GM12878 (cell line): ENCODE measurements around the gene PCYT1B. TPM values are rescaled to one million over a fixed set of nuclear protein-coding genes. Genes with fewer than 3 reads are reported as not detected.

Source experiments
- ATF7 ChIP-seq: fragments of 450-650 bp; IDR thresholded peaks from 2 replicates; pipeline ENCODE4 v1.6.1; 2016; ENCODE audit warnings: low read depth, mild to moderate bottlenecking
- E2F8 ChIP-seq: fragments of 450-650 bp; IDR thresholded peaks from 2 replicates; pipeline ENCODE4 v1.6.1; 2018; ENCODE audit warnings: mild to moderate bottlenecking, low read depth, moderate library complexity; ENCODE audit not compliant: partially characterized antibody
- EZH2 ChIP-seq: IDR thresholded peaks from 2 replicates; pipeline ENCODE4 v1.6.1; 2012; ENCODE audit warnings: low read depth, mild to moderate bottlenecking, control low read depth, inconsistent platforms, low read length, borderline replicate concordance; ENCODE audit not compliant: control insufficient read depth
- HCFC1 ChIP-seq: fragments of 150-350 bp; IDR thresholded peaks from 2 replicates; pipeline ENCODE4 v1.6.1; 2014; ENCODE audit warnings: low read length
- IRF5 ChIP-seq: fragments of 450-650 bp; IDR thresholded peaks from 2 replicates; pipeline ENCODE4 v1.6.1; 2017; ENCODE audit warnings: borderline replicate concordance
- JUNB ChIP-seq: IDR thresholded peaks from 2 replicates; pipeline ENCODE4 v1.6.1; 2016; ENCODE audit warnings: antibody characterized with exemption, mild to moderate bottlenecking
- JUND ChIP-seq: IDR thresholded peaks from 2 replicates; pipeline ENCODE4 v1.6.1; 2012; ENCODE audit warnings: low read depth, mild to moderate bottlenecking, low read length, improper control_type of control experiment, moderate library complexity
- KDM1A ChIP-seq: fragments of 200-600 bp; sonication (generic); IDR thresholded peaks from 2 replicates; pipeline ENCODE4 v1.6.1; 2016; ENCODE audit warnings: borderline replicate concordance
- NFYA ChIP-seq: IDR thresholded peaks from 2 replicates; pipeline ENCODE4 v1.6.1; 2011; ENCODE audit warnings: low read depth, mild to moderate bottlenecking, low read length, improper control_type of control experiment, borderline replicate concordance
- NR2C1 ChIP-seq: fragments of 450-650 bp; IDR thresholded peaks from 2 replicates; pipeline ENCODE4 v1.6.1; 2017; ENCODE audit warnings: antibody characterized with exemption, mild to moderate bottlenecking, moderate library complexity
- RB1 ChIP-seq: fragments of 450-650 bp; formaldehyde crosslinking; IDR thresholded peaks from 2 replicates; pipeline ENCODE4 v1.6.1; 2017; ENCODE audit warnings: mild to moderate bottlenecking, borderline replicate concordance
- RBBP5 ChIP-seq: fragments of 200-600 bp; sonication (generic); conservative IDR thresholded peaks from 2 replicates; pipeline ENCODE4 v1.6.1; 2016
- RELB ChIP-seq: fragments of 450-650 bp; IDR thresholded peaks from 2 replicates; pipeline ENCODE4 v1.6.1; 2017; ENCODE audit warnings: low read depth, mild to moderate bottlenecking, moderate library complexity
- SIN3A ChIP-seq: IDR thresholded peaks from 2 replicates; pipeline ENCODE4 v1.6.1; 2012; ENCODE audit warnings: low read depth, low read length, improper control_type of control experiment
- SMC3 ChIP-seq: IDR thresholded peaks from 2 replicates; pipeline ENCODE4 v1.6.1; 2011; ENCODE audit warnings: low read length, improper control_type of control experiment, borderline replicate concordance
- SREBF2 ChIP-seq: IDR thresholded peaks from 2 replicates; pipeline ENCODE4 v1.6.1; 2012; ENCODE audit warnings: mild to moderate bottlenecking, low read length
- STAT1 ChIP-seq: fragments of 450-650 bp; conservative IDR thresholded peaks from 2 replicates; pipeline ENCODE4 v1.6.1; 2014; ENCODE audit warnings: antibody characterized with exemption, mild to moderate bottlenecking
- ZBTB11 ChIP-seq: fragments of 450-650 bp; formaldehyde crosslinking; IDR thresholded peaks from 2 replicates; pipeline ENCODE4 v1.5.0; 2022; ENCODE audit warnings: mild to moderate bottlenecking, missing genetic modification characterization
- ZBTB33 ChIP-seq: fragments of 450-650 bp; IDR thresholded peaks from 2 replicates; pipeline ENCODE4 v1.6.1; 2017; ENCODE audit warnings: mild to moderate bottlenecking
- polyA plus RNA-seq, 11 experiments: library from polyadenylated mRNA; depleted of rRNA in 4 of 11; unstranded in 6 of 11; stranded (reverse) in 5 of 11; fragments of >200 nt; fragmentation: Nextera tagmentation in 4 of 11; fragmentation: Illumina TruSeq in 1 of 11; extraction: Ambion mirVana in 4 of 11; extraction: Trizol in 1 of 11; gene quantifications; 1 replicate in 1 of 11; 2 replicates in 10 of 11; pipeline versions ENCODE4 v1.2.1 to v1.2.3, GENCODE V29; 2011 to 2016; ENCODE audit warnings: inconsistent platforms in 2 of 11, missing spikeins in 2 of 11, low read depth in 1 of 11
- total RNA-seq, 4 experiments: library from RNA; depleted of rRNA in 3 of 4; stranded (reverse); fragments of >200 nt in 3 of 4; fragmentation: Illumina TruSeq in 1 of 4; extraction: Trizol in 1 of 4; gene quantifications; 2 replicates each; pipeline versions ENCODE4 v1.2.1 to v1.2.3, GENCODE V29; 2013 to 2021

The PCYT1B gene
- total and polyA plus RNA-seq, 10 of the 15 experiments (the other 5 are each of a cell fraction or from before 2014, with no cell fraction given): 0.10 TPM; not detected in 9

- TF ChIP-seq RELB (peak; percentile 79), NR2C1 (no peak; the same call in 1 of the 2 replicates), RBBP5 (no peak), SIN3A (peak; percentile 63), RB1 (peak; percentile 82; the same call in 1 of the 2 replicates), STAT1 (no peak), ZBTB33 (no peak), ATF7 (no peak), ZBTB11 (no peak), KDM1A (no peak), JUND (no peak), NFYA (no peak), EZH2 (no peak), JUNB (no peak), SMC3 (no peak), IRF5 (no peak), E2F8 (peak; percentile 59), SREBF2 (no peak), HCFC1 (peak; percentile 46; the same call in 1 of the 2 replicates)
Observed at GRCh38 chrX:24693453-24694202, 46.5 kb upstream of the PCYT1B start, which contains the start of gene POLA1 (continued).
